HG03045 (cell line): ENCODE measurements around the gene STAT3.
A peak's percentile ranks its signal among the peaks of the same experiment; 100 is the strongest.

Source experiments
- ATAC-seq: cut with Tn5 transposase; IDR thresholded peaks from one replicate; pipeline ENCODE4 v1.9.1; 2021; ENCODE audit warnings: mild to moderate bottlenecking, moderate library complexity; ENCODE audit not compliant: unreplicated experiment

The STAT3 gene

DNA sequence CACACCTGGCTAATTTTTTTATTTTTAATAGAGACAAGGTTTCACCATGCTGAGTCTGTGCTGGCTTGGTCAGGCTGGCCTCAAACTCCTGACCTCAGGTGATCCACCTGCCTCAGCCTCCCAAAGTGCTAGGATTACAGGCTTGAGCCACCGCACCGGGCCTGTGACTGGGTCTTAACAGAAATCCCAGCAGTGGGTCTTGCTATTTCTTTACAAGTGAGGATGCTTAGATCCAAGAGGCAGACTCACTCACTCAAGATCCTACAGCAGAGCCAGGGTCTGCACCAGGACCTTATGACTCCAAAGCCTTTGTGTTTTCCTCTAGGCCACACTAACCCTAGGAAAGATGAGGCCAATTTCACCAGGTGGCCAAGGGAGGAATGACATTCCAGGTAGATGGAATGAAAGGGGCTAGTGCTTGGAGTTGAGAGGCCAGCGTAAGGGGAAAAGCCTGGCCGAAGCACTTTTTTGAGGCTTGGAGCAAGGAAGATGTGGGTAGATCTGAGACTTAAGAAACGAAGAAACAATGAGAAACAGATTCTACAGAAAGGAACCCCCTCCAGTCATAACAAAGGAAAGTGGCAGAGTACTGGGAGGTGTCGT is 105.7 kb downstream of the STAT3 start:
- no peak for ATAC-seq

DNA sequence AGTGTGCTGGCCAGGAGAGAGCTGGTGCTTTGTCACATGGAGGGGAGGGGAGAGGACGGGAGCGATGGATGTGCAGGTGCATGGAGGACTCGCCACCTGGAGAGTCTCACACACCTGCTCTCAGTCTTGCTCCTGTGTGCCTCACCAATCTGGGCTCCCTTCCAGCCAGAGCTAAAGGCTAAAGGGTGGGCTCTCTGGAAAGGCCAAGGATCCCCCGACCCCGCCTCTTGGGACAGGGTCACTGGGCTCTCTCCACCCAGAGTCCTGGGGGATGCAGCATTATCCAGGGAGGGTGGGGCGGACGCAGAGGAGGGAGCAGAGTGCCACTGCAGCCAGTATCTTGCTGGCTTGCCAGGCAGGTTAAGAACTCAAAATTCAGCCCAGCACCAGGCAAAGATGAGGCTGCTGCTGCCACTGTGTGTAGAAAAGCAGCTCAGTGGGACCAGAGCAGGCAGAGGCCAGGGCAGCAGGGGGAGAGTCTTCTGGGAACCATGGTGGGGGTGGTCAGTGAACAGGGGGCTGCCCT is 106.6 kb downstream of the STAT3 start:
- no peak for ATAC-seq

DNA sequence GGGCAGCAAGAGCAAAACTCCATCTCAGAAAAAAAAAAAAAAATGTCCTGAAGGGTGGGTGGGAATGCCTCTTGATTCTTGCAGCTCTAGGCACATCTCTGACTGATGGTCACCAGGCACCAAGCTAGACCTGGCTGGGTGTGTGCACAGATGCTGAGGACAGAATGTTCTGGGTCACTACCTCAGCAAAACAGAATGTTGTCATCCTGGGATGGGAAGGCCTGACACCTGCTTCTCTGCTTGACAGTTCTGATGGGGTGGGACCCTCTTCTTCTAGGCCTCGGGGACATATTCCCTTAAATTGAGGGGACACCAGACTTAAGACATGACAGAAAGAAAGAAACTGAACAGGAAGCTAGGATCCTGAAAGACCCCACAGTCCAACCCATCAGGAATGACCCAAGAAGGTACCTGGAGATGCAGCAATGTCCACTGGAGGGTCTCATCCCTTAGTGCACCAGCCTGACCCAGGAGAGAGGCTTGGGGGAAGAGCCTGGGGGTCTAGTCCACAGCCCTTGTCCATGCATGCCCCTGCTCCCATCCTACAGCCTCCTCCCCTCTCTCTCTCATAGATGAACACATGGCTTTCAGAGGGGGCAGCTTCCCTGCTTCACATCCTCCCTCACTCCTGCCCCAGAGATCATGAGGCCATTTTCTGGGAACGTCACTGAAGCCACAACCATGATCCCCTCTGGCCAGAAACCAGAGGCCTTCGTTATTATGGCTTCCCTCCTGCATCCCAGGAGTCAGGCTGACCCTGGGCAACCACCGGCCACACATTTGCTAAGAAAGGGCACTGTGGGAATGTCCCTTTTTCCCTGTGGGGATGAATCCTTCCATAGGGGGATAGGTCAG is 108.2 kb downstream of the STAT3 start:
- ATAC-seq = no peak

DNA sequence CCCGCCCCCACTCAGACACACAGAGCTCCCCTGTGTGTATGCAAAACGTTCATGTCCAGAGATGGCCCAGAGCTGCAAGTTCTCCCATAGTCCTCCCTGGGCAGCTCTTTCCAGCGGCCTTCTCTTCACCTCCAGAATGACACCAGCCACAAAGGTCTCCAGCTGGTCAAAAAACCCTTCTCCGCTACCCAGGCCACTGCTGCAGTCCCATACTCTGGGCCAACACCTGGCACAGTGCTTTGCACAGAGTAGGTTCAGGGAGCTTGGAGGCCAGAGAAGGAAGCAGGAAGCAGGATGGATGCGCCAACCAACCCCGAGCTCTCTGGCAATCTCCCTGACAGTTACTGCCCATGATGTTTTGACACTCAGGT is 110.9 kb downstream of the STAT3 start:
- no peak for ATAC-seq

DNA sequence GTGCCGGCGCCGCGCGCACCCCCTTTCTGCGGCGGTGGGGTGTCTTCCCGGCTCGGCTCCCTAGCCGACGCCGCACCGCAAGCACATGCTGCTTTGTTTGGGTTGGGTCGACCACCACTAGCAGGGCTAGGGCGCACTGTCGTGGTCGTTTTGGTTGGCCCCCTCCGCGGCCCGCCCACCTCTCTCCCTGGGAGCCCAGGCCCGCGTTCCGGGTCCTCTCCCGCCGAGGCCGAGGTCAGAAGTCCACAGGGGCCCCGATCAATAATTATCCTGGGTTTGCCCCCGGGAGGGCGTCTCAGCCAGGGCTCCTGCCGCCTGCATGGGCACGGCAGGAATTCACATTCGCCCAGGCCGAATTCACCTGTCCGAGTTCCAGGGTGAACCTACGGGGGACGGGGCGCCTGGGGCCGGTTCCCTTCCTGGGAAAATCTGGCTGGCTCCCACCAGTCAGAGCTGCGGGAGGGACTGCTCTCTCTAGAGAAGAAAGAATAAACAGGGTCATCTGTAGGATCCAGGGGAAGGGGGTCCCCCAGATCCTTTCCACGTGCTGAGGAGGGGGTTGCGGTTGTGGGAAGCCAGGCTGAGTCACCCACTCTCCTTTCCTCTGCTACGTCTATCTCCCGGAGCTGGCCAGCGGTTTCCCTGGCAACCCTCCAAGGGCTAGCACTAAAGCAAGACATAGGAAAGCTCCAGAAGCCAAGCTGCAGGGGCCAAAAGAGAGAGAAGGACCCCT is 111.5 kb downstream of the STAT3 start:
- ATAC-seq = peak; percentile 13

DNA sequence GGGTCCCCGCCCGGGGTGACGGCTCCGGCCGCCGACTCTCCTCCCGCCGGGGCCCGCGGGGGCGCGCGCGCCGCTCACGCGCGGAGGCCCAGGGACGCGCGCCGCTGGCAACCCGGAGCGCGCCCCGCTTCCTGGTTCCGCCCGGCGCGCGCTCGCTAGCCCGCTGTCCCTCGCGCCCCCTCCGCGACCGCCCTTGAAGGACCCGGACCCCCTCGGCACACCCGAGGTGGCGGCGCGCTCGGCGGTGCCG is 112.0 kb downstream of the STAT3 start, which contains the start of gene STAT5B:
Gene STAT5B, minus strand, starts transcription at position 33 of the 250 bp plus-strand sequence. CDS start 44,264 bp downstream, outside the sequence.
- ATAC-seq = peak; percentile 56

DNA sequence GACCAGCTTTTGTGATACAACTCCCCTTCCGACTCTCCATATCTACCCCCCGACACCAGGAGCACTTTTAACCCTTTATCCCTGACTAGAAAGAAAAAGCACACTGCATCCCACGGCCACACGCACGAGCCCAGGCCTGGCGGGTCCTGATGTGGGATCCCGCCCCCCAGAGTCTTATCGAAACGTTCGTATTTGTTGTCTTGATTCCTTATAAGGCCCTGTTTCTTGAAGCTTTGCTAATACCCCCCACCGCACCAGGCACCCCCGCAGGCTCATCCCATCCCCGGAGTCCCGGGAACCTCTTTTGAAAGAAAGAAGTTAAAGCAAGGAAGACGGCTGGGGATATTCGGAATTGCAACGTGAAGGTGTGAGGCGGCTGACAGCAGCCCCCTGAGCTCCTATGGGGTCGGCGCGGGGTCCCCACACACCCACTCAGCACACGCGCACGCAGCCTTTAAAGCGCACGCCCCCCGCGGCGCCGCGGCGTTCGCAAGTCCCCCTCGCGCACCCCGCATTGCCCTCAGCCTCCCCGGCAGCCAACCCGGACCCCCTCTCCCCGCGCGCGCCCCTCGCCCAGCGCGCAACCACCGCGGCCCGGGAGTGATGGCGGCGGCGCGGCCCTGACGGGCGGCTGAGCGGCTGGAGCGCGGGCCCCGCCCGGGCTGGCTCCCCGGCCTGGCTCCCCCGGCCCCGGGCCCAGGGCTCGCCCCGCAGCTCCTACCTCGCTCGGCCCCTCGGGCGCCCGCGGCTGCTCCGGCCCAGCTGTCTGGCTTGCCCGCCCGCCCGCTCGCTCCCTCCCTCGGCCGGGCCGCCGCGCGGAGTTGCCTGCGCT is 112.5 kb downstream of the STAT3 start:
- peak; percentile 42 for ATAC-seq

DNA sequence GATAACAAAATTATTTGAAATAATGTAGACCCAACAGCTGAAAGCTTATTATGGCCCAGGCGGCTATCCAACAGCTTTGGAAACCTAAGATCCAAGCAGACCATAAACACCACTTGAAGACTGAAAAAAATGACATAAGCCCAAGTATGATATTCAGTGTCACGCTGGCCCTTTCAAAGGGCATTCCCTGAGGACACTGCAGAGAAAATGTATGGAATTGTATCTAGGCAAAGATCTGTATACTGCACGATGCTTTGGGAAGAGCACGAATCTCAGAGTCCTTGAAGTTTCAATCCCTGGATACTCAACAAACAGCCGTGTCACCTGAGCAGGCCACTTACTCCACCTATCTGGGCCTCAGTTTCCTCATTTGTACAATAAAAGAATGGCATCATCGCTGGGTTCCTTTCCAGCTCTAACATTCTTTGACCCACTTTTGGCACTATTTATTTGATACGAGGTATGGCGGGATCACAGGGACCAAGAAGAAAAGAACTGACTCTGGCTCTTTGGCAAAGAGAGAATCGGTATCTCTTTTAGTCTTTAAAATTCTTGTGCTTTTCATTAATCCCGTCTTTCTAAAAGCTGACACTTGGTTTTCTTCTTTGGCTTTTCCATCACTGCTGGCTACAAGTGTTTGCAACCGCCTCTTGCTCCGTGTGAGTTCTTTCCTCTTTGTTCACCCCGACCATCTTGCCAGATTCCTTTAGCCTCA is 113.3 kb downstream of the STAT3 start:
- ATAC-seq = no peak

DNA sequence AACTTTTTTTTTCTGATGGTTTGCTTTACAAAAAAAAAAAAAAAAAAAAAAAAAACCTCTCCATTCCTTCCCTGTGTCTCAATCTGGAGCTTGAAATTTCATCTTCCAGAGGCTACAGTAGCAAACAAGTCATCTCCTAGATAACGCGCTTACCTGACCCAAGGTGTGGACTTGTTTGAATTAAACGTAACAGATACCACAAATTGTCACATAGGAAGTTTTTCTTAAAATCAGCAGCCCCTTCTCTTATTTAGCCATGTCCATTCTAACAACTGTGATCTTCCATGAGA is 114.0 kb downstream of the STAT3 start:
- ATAC-seq = no peak

DNA sequence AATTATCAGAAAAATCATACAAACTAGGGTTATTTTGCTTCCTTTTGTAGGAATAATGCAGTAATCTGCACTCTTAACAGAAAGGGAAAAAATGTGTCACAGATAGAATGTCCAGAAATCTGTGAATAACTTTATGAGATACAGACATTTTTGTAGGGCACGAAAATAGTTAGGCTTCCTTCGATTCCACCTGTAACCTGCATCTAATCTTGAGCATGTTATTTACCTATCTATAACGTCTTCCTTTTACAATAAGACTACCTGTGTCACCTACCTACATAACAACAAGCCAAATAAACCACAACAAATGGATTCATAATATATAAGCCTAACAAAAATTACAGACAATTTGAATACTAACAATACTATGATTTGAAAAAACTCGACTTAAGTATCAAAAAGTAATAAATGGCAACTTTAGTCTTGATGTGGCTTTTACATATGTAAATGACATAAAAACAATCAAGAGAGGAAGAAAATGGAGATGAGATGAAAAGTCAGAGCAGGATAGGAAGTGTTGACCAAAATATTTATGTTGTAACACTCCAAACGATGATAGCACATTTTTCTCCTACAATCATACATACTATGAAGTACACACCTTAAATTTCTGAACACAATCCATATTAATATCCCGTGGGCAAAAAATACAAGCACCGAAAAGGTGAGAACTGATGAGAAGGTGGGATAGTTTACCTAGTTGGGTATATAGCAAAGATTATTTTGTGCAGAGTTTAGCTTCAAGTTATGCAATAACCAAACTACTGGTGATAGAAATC is 114.6 kb downstream of the STAT3 start:
- ATAC-seq = no peak

DNA sequence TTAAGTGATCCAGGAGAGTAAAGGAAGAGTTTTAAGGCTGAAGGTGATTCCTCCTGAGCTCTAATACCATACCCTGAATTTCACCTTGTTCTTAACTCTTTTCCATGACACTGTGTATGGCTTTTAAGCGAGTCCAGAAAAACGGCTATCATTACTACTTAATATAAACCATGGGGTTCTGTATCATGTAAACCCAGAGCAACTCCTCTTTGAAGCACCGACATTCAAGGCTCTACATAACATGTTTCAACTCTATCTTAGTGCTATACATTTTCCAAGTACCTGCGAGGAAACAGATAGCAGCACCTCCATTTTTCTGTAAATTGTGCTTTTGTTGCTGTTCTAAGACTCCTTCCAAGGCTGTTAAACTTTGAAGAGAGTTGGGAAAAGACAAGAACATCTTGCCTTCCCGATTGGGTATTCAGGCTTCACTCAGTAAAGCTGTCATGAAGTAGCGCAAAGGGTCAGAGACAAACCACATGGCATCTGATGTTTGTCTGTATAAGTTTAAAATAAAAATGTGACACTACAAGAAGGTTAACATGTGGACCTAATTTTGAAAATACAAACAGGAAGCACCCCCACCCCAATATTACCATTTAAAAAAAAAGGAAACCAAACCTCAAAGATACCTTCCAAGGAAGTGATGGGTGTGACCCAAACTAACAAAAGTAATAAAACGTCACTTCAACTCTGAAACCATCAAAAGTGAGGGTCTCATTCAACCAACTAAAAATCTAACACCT is 115.9 kb downstream of the STAT3 start:
- no peak for ATAC-seq

DNA sequence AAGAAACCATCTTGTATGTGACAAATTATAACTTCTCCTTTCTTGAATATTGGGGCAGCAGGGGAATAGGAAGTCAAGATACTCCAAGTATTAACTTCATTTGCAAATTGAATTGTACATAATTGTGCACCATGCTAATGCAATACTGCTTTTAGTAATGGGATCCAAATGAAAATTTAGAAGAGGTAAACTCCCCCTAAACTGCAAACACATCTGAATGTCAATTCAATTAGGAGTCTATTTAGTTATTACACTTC is 116.5 kb downstream of the STAT3 start:
- ATAC-seq = no peak

DNA sequence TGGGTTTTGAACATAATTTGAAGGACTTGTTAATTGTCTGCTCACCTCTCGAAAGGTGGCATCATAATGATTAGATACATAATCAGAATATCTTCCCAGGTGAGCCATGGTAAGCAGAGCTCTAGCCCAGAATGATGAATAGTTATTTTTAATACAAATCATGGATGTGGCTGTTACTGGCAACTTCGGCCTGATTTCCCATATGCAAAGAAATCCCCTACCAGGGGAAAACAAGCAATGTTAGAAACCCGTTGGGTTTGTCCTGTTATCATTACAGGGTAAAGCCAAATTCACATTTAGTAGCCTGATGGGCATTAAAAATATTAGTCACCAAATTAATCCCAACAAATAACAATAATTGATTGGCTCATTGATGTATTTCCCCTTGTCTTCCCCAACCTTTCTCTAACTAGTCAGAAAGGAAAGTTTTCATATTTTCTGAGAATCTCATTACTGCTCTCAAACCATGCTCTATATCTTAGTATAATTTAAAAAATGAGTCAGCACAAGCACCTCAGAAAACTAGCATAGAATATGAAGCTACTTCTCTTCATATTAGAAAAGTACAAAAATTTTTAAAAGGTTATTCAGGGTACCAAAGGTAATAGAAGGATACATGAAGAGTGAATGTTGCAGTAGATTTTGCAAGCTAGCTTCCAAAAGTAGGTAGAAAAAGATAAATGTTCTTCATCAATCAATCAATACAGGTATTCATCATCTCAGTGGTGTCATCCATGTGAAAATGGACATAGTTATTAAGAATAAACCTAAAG is 117.0 kb downstream of the STAT3 start:
- no peak for ATAC-seq

DNA sequence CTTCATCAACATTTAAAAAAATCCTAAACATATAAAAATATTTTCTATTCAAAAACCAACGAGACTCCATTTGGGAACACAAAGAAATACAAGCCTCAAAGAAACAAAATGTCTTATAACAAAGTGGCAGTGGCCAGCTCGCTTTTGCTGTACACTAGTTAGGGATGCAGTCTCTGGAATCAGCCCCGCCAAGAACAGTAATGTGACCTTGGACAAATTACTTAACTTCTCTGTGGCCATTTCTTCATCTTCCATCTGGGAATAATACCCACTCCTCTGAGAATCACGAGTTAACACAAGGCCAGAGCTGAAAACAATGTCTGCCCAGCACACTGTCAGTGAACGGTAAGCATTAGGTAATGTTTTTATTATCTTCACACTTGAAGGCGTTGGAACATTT is 117.6 kb downstream of the STAT3 start:
- no peak for ATAC-seq

DNA sequence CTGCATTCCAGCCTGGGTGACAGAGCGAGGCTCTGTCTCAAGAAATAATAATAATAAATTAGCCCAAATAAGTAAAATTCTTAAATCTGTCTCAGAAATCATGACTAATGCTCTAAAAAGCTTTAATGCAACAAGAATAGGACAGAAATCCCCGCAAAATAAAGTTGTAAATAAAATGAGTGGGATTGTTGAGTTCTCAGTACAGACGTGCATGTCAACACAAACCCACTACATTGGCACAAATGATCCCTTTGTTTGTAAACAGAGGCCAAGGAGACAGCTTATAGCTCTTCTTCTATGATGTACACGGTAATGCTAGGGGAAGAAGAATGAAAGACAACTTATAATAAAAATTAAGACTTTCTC is 118.1 kb downstream of the STAT3 start:
- no peak for ATAC-seq

DNA sequence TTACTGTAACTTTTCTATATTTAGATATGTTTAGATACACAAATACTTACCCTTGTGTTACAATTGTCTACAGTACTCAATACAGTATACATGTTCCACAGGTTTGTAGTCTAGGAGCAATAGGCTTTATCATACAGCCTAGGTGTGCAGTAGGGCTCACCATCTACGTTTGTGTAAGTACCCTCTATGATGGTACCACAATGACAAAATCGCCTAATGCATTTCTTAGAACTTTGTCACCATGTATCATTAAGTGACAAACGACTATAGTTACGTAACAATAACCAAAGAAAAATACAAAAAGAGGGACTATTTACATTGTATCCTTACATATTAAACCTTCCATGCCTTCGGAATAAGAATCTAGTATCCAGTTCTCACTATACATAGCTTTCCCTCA is 120.0 kb downstream of the STAT3 start:
- no peak for ATAC-seq

DNA sequence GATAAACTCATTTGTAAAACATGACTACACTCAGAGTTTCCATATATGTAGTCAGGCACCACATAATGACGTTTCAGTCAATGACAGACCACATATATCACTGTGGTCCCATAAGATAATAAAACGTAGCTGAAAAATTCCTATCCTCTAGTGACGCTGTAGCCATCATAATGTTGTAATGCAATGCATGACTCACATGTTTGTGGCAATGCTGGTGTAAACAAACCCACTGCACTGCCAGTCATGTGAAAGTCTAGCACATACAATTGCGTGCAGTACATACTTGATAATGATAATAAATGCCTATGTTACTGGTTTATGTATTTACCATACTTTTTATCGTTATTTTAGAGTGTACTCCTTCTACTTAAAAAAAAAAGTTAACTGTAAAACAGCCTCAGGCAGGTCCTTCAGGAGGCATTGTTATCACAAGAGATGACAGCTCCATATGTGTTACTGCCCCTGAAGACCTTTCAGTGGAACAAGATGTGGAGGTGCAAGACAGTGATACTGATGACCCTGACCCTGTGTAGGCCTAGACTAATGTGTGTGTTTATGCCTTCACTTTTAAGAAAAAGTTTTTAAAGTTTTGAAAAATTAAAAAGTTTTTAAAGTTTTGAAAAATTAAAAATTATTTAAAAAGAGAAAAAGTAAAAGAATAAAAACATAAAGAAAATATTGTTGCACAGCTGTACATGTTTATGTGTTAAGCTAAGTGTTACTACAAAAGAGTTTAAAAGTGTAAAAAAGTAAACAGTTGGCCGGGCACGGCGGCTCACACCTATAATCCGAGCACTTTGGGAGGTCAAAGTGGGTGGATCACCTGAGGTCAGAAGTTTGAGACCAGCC is 121.1 kb downstream of the STAT3 start:
- ATAC-seq = no peak

DNA sequence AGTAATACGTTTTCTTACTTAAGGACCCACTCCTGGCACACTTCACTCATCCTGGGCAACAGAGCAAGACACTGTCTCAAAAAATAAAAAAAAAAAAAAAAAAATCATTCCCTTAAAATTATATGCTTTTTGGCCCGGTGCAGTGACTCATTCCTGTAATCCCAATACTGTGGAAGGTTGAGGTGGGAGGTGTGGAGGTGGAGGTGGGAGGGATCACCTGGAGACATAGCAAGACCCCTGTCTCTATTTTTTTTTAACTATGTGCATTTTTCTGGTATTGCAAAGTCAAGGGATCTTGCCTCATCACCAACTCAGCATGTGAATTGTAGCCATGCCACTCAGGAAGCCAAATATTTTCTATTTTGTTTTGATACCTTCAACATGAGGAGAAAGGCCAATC is 121.8 kb downstream of the STAT3 start:
- ATAC-seq = no peak
